ENCODE results near the gene IFI27L2. TPM values are rescaled to one million over a fixed set of nuclear protein-coding genes. Genes with fewer than 3 reads are reported as not detected.

The IFI27L2 gene
- total and polyA plus RNA-seq, 2 of the 8 experiments (the other 6 are each of a cell fraction or from before 2014, with no cell fraction given): 14.0 to 69.6 TPM

DNA sequence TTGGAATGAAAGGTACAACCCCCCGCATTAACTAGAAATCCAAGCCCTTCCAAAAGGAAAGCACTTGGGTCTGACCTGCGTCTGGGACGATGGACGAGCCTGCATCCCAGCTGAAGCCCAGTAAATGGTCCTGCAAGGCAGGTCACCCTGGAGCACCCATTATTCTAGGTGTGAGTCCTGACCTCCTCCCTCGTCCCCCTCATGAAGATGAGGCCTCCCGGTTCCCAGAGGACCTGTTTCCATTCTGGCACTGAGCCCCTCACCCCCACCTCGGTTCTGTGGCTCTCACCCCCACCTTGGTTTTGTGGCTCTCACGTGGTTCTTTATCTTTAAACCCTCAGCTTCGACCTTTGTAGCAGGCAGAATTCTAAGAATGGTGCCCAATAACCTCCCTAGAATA lies 11.5 kb downstream of the IFI27L2 start:
- Histone ChIP-seq H2BK120ac (replicated peaks; ENCODE audit: low read depth, low read length) (no peak overlapping the region), H2BK20ac (ENCODE audit: low read length) (no peak overlapping the region), H3K56ac (replicated peaks; ENCODE audit: insufficient read length, low read depth, low read length) (no peak overlapping the region), H3K4me2 (ENCODE audit: insufficient read depth in 1 of 2, low read depth in 2 of 2, low read length in 2 of 2) (no peak overlapping the region), H2BK15ac (ENCODE audit: low read length) (no peak overlapping the region), H3K14ac (ENCODE audit: insufficient read length) (no peak overlapping the region), H3K9ac (replicated peaks in 1 of 4; ENCODE audit: extremely low read depth in 1 of 4, low read depth in 3 of 4, low read length in 3 of 4) (no peak overlapping the region), H3K79me1 (ENCODE audit: low read depth, low read length) (no peaks in the 10 kb centered on the region), H2AK5ac (ENCODE audit: low read depth, low read length) (no peak overlapping the region), H4K5ac (ENCODE audit: insufficient read length, low read depth, low read length) (no peak overlapping the region), H3K18ac (ENCODE audit: extremely low read depth, low read length) (no peak overlapping the region), H3K36me3 (ENCODE audit: control insufficient read depth in 2 of 4, insufficient read depth in 4 of 4, low read length in 3 of 4) (no peaks in the 10 kb centered on the region), H3K4me3 (ENCODE audit: extremely low read depth in 1 of 4, insufficient read depth in 2 of 4, low read depth in 3 of 4, low read length in 4 of 4) (no peak overlapping the region), H2BK12ac (ENCODE audit: low read depth, low read length) (no peak overlapping the region), H3K23me2 (ENCODE audit: low read depth, low read length) (no peaks in the 10 kb centered on the region), H4K8ac (ENCODE audit: extremely low read depth, insufficient read depth, low read length) (no peak overlapping the region), H2AFZ (ENCODE audit: low read length) (no peak overlapping the region), H3K79me2 (ENCODE audit: control insufficient read depth in 1 of 2, insufficient read depth in 2 of 2, low read length in 2 of 2) (no peaks in the 10 kb centered on the region), H3K27me3 (replicated peaks in 1 of 4; ENCODE audit: control insufficient read depth in 3 of 4, extremely low read depth in 1 of 4, insufficient read depth in 3 of 4, low read length in 3 of 4) (peaks cover 0 to 2% (median 0%) of the 10 kb centered on the region in 4 experiments; a peak in 1 of 7 replicates), H3K4ac (replicated peaks; ENCODE audit: insufficient read length, low read depth, low read length) (no peak overlapping the region), H2BK5ac (ENCODE audit: low read depth, low read length) (no peak overlapping the region), H4K20me1 (replicated peaks in 1 of 2; ENCODE audit: control insufficient read depth in 1 of 2, insufficient read depth in 2 of 2, low read length in 2 of 2) (no peaks in the 10 kb centered on the region), H4K91ac (replicated peaks; ENCODE audit: insufficient read length, low read length) (no peak overlapping the region), H3K4me1 (replicated peaks in 1 of 4; ENCODE audit: control insufficient read depth in 3 of 4, insufficient read depth in 4 of 4, low read length in 3 of 4) (no peaks in the 10 kb centered on the region), H3K23ac (ENCODE audit: insufficient read length) (no peak overlapping the region), H3K9me3 (ENCODE audit: insufficient read depth in 2 of 2, low read depth in 1 of 2, low read length in 1 of 2) (peaks cover 2 to 7% of the 10 kb centered on the region in 2 experiments; a peak in 1 of 4 replicates), H3K27ac (ENCODE audit: low read depth, low read length) (no peak overlapping the region)
- TF ChIP-seq KDM5A (IDR thresholded peaks at IDR 0.05; ENCODE audit: low read length) (no peak), MAFK (IDR thresholded peaks at IDR 0.05; ENCODE audit: low read depth, low read length) (no peak), CBX5 (IDR thresholded peaks at IDR 0.05; ENCODE audit: low read depth, low read length) (no peak), KDM4A (IDR thresholded peaks at IDR 0.05; ENCODE audit: low read depth, low read length, severe bottlenecking) (no peak), CBX8 (IDR thresholded peaks at IDR 0.05; ENCODE audit: borderline replicate concordance, low read depth, low read length) (no peak), SRF (IDR thresholded peaks at IDR 0.05; ENCODE audit: low read depth, low read length) (no peak), TEAD4 (IDR thresholded peaks at IDR 0.05; ENCODE audit: low read depth, low read length) (no peak), POLR2A (IDR thresholded peaks at IDR 0.05; ENCODE audit: control extremely low read depth in 1 of 2, low read depth in 2 of 2, low read length in 2 of 2) (no peak), KDM1A (IDR thresholded peaks at IDR 0.05; ENCODE audit: borderline replicate concordance, low read length) (no peak), NRF1 (IDR thresholded peaks at IDR 0.05; ENCODE audit: low read depth, low read length) (no peak)
- TF ChIP-seq, protein P1, sequence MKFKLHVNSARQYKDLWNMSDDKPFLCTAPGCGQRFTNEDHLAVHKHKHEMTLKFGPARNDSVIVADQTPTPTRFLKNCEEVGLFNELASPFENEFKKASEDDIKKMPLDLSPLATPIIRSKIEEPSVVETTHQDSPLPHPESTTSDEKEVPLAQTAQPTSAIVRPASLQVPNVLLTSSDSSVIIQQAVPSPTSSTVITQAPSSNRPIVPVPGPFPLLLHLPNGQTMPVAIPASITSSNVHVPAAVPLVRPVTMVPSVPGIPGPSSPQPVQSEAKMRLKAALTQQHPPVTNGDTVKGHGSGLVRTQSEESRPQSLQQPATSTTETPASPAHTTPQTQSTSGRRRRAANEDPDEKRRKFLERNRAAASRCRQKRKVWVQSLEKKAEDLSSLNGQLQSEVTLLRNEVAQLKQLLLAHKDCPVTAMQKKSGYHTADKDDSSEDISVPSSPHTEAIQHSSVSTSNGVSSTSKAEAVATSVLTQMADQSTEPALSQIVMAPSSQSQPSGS (IDR thresholded peaks at IDR 0.05; ENCODE audit: low read length): no peak
- 90% methylated on average over 9 of the region's 9 CpGs; no CpG with 5 or more reads in 1 of the 2 experiments for WGBS, 2 experiments (ENCODE audit: extremely low coverage in 1 of 2, insufficient coverage in 1 of 2, insufficient read length in 1 of 2, insufficient replicate concordance in 2 of 2, low coverage in 1 of 2, low lambda C conversion rate in 2 of 2, missing lambda C conversion rate in 1 of 2)
- POLR2A ChIA-PET (ENCODE audit: partially characterized antibody): interaction anchor here (3.7 kb wide), 1 partner anchor 11 kb away, joined by 11 read pairs; the partner anchor contains the start of gene IFI27L2
- DNase-seq (ENCODE audit: low read depth in 1 of 2, low spot score in 2 of 2) (no peak), FAIRE-seq (no peak)
- CTCF ChIA-PET (ENCODE audit: partially characterized antibody): interaction anchor here (1.2 kb wide), 1 partner anchor 66 kb away, joined by 3 read pairs; no protein-coding TSS in a partner anchor
